ENCODE results near the gene JAML. TPM values are rescaled to one million over a fixed set of nuclear protein-coding genes. Genes with fewer than 3 reads are reported as not detected.

Gene JAML
- polyA plus RNA-seq, 1 donor from 2014 or later, result 5.9 TPM

GRCh38 chr11:118247041-118247440 lies 22.2 kb upstream of the JAML start:
- H3K4me1 Mint-ChIP-seq, result peaks cover 12 to 30% (median 19%) of the 10 kb centered on the region in 3 donors
- peak overlapping the region in 1 of 3 donors; percentile 47 for H3K27ac Mint-ChIP-seq
- H3K4me3 Mint-ChIP-seq, result no peak overlapping the region
- peaks cover 5% of the 10 kb centered on the region for H3K27me3 Mint-ChIP-seq
- H3K9me3 Mint-ChIP-seq, result peaks cover 0 to under 1% (median 0%) of the 10 kb centered on the region in 3 donors
- H3K36me3 Mint-ChIP-seq, result peaks cover 6% of the 10 kb centered on the region

DNA sequence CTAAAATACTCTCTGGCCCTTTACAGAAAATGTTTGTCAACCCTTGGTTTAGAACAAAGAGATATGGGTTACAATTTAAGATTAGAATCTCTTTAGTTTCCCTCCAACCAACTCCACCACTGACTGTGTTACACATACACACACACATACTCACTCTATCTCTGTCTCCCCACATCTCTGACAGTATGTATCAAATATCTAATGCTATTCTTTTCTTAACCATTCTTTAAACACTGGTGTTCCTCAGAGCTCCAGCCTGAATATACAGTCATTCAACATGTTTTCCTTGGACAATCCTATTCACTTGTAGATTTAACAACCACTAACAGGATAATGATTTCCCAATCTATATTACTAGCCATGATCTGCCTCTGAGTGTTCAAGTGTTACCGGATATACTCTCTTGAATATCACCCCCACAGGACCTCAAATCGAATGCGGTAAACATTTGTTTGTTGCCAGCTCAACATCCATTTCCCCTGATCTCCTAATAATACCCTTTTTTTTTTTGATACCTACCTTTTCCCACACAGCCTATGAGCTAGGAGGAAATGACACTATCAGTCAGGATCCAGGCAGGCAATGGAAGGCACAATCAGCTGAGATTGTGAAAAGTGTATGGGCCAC lies 21.2 kb upstream of the JAML start:
- H3K27me3 Mint-ChIP-seq, result peaks cover 5% of the 10 kb centered on the region
- H3K4me3 Mint-ChIP-seq, result no peak overlapping the region
- H3K9me3 Mint-ChIP-seq, result no peaks in the 10 kb centered on the region
- peaks cover 6% of the 10 kb centered on the region for H3K36me3 Mint-ChIP-seq
- no peak overlapping the region for H3K27ac Mint-ChIP-seq
- H3K4me1 Mint-ChIP-seq, result peaks cover 15 to 35% (median 18%) of the 10 kb centered on the region in 3 donors

DNA sequence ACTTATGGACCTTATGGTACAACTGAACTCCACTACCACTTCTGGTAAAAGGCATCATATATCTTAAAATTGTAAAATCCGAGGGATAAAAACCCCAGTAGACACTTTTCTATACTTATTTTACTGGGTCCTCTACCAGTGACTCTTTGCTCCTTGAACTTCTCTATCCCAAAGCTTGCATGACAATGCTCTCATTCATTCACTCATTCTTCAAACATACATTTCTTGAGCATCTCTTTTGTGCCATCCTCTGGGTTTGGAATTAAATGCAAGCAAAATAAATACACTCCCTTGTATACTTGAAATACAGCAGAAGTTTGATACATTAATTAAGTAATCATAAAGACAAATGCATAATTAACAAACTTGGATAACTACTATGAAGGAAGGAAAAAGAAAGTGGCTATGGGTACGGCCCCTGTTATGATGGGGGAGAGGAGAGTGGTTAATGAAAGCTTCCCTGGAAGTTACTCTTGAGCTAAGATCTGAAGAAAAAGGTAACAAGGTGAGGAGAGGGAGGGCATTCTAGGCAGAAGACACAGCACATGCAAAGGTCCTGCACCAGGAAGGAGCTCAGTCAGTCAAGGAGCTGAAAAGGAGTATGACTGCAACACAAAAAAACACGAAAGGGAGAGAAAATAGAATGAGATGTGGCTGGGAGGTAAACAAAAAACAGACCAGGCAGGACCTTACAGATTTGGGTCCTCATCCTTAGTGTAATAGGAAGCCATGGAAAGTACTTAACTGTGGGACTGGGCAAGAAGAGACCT lies 19.4 kb upstream of the JAML start:
- no peak overlapping the region for H3K4me3 Mint-ChIP-seq
- peaks cover 3% of the 10 kb centered on the region for H3K27me3 Mint-ChIP-seq

DNA sequence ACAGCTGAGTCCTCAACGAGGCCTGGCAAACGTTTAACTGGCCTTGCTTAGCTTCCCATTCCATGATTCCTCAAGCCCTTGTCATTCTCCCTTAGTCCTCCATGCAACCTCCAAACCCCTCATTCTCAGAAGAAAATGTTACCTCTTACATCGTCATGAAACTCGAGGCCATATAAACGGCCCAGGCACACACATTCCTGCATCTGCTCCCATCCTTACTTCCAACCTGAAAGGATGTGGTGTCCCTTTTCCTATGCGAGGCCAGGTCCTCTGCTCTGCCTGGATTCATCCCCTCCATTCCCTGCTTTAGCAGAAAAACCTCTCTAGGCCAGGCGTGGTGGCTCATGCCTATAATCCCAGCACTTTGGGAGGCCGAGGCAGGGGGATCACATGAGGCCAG lies 18.4 kb upstream of the JAML start:
- Mint-ChIP-seq H3K27me3 (peaks cover 3% of the 10 kb centered on the region), H3K4me3 (no peak overlapping the region), H3K36me3 (peaks cover 7% of the 10 kb centered on the region), H3K4me1 (peaks cover 22 to 50% (median 26%) of the 10 kb centered on the region in 3 donors), H3K27ac (no peak overlapping the region), H3K9me3 (no peaks in the 10 kb centered on the region)

More for the DNA sequence above, 19.4 kb upstream of the JAML start:
- Mint-ChIP-seq H3K36me3 (peaks cover 4% of the 10 kb centered on the region), H3K4me1 (peaks cover 22 to 48% (median 26%) of the 10 kb centered on the region in 3 donors), H3K27ac (peak overlapping the region in 1 of 3 donors; percentile 2), H3K9me3 (no peaks in the 10 kb centered on the region)

DNA sequence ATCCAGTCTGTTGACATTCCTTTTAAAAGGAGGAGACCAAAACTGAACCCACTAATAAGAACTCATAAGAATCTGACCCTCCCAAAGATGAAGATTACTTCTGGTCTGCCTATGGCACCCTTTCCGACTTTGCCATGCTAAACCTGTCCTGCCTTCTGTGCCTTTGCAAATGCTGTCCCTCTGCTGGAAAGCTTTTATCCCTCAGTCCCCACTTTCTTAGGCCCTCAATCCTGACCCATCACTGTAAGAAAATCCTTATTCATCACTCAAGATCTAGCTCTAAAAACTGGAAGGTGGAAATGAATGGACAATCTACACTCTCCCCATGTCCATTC lies 16.9 kb upstream of the JAML start:
- Mint-ChIP-seq H3K36me3 (peaks cover 7% of the 10 kb centered on the region), H3K4me3 (no peak overlapping the region), H3K27ac (peak overlapping the region in 1 of 3 donors; percentile 11), H3K4me1 (peaks cover 22 to 50% (median 22%) of the 10 kb centered on the region in 3 donors), H3K27me3 (no peaks in the 10 kb centered on the region), H3K9me3 (no peaks in the 10 kb centered on the region)

DNA sequence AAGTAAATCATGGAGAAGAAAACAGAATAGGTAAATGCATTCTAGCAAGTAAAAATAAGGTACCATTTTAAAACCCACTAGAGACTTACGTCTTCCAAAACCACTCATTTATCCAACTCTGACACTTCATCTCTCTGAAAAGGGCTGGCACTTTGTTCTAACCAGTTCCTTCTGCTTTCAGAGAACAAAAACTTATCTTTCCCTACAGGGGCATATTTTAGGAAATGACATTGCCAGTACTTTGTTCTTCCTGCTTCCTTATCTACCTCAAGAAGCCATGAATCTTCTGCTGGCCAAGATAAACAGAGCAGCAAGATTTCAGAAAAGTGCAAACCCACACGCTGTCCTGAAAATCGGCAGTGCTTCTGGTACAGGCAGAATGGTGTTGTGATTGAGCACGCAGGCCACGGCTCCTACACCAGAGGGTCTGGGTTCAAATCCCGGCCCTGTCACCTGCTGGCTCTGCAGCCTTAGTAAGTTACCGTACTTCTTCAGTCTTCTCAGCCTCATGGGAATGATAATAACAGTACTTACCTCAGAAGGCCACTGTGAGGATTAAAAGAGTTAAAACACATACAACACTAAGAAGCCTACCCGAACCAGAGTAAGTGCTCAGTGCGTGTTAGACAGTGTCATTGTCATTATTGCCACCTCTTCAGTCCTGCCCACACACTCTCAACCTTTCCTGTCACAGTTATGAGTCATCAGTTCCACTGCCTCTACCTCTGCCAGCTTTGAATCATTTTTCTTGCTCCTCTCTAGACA lies 16.4 kb upstream of the JAML start:
- Mint-ChIP-seq H3K4me1 (peaks cover 21 to 49% (median 22%) of the 10 kb centered on the region in 3 donors), H3K9me3 (no peaks in the 10 kb centered on the region), H3K4me3 (peak overlapping the region in 1 of 4 donors; percentile 35), H3K36me3 (peaks cover 6% of the 10 kb centered on the region), H3K27ac (peak overlapping the region in 1 of 3 donors; percentile 11), H3K27me3 (no peaks in the 10 kb centered on the region)

- Mint-ChIP-seq H3K4me1 (peaks cover 15 to 36% (median 17%) of the 10 kb centered on the region in 3 donors), H3K4me3 (no peak overlapping the region), H3K27ac (peak overlapping the region in 1 of 3 donors; percentile 13), H3K36me3 (peaks cover 7% of the 10 kb centered on the region), H3K9me3 (no peaks in the 10 kb centered on the region), H3K27me3 (no peaks in the 10 kb centered on the region)
Measured at GRCh38 chr11:118239509-118240205, 14.8 kb upstream of the JAML start.

DNA sequence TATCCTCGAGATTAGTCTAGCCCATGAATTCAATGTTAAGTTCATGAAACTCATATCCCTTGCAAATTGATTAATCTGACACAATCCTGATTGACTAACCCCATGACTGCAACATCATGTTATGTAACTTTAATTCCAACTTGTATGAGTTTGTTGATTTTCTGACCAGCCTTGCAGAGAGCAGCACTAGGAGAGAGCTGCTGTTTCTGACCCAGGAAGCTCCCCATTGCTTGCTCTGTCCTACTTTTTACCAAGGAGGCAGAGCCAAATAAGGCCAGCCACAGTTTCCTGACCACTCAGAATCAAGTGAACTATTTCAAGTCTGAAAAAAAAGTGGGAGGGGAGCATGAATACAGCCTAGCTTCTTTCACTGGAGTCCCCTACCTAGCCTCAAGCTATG lies 14.1 kb upstream of the JAML start:
- Mint-ChIP-seq H3K27ac (no peak overlapping the region), H3K9me3 (no peaks in the 10 kb centered on the region), H3K36me3 (peaks cover 7% of the 10 kb centered on the region), H3K4me1 (peaks cover 11 to 32% (median 15%) of the 10 kb centered on the region in 3 donors), H3K4me3 (peak overlapping the region in 1 of 4 donors; percentile 58), H3K27me3 (no peaks in the 10 kb centered on the region)

DNA sequence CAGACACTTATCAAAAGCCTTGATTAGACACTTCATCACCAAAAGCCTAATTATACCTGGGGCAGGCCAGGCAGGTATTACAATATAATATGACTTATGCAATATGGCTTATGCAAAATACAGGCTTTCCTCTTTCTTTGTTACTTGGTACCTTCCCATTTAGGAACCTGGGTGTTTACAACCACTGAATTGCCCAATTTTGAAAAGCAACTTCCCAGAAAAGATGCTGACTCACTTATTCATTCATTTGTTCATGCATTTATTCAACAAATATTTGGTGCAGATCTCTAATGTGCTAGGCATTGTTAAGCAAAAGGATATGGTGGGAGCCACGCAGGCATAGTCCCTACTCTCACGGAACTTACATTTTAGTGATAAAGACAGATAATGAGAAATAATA lies 13.6 kb upstream of the JAML start:
- Mint-ChIP-seq H3K4me1 (peaks cover 8 to 32% (median 15%) of the 10 kb centered on the region in 3 donors), H3K27ac (no peak overlapping the region), H3K36me3 (peaks cover 7% of the 10 kb centered on the region)

DNA sequence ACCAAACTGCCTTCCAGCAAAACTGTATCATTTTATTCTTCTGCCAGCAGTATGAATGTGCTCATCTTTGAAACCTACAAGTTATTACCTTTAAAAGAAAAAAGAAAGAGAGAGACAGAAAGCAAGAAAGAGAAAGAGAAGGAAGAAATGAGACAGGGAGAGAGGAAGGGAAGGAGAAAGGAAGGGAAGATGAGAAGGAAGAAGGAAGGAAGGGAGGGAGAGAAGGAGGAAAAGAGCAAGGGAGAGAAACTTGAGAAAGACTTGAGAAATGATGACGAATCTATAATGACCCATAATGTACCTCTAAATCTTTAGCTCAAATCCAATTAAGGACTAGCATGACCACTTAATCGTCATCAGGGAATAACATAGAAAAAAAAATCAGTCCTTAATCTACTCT lies 11.4 kb upstream of the JAML start:
- Mint-ChIP-seq H3K27me3 (no peaks in the 10 kb centered on the region), H3K27ac (no peak overlapping the region), H3K9me3 (no peaks in the 10 kb centered on the region), H3K4me1 (peaks cover 8 to 18% (median 9%) of the 10 kb centered on the region in 3 donors), H3K36me3 (peaks cover 9% of the 10 kb centered on the region), H3K4me3 (no peak overlapping the region)

More for the DNA sequence above, 13.6 kb upstream of the JAML start:
- H3K4me3 Mint-ChIP-seq, result peak overlapping the region in 1 of 4 donors; percentile 58
- no peaks in the 10 kb centered on the region for H3K9me3 Mint-ChIP-seq
- H3K27me3 Mint-ChIP-seq, result no peaks in the 10 kb centered on the region

DNA sequence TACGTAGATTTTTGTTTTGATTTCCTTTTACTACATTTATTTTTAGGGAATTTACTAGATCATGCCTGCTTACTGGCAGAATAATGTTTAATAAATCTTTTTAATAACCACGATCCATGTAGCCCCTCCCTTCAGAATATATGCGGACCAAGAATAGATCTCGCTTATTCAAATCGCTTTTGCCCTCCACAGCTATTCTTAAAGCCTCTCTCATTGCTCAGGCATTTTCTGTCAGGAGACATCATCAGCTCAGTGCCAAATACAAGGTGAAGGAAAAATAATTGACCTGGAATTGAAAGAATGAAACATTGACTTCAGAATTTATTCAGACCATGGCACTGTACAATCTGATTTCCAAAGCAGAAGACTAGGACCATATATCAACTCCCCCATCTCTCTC lies 10.0 kb upstream of the JAML start:
- Mint-ChIP-seq H3K36me3 (peaks cover 9% of the 10 kb centered on the region), H3K4me1 (peaks cover 4 to 5% (median 4%) of the 10 kb centered on the region in 3 donors), H3K4me3 (no peak overlapping the region), H3K9me3 (no peaks in the 10 kb centered on the region), H3K27me3 (no peaks in the 10 kb centered on the region), H3K27ac (no peak overlapping the region)

DNA sequence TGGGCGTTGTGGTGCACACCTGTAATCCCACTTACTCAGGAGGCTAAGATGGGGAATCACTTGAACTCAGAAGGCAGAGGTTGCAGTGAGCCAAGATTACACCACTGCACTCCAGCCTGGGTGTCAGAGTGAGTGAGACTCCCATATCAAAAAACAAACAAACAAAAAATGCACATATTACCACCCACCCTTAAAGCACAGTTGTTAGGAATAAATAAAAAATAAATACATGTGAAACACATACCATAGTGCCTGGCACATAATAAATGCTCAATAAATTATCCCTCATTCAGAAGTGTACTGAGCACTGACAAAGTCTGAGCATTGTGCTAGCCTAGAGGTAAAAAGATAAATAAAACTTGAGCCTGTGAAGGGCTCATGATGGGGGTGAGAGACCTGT lies 9.0 kb upstream of the JAML start:
- no peak overlapping the region for H3K27ac Mint-ChIP-seq

DNA sequence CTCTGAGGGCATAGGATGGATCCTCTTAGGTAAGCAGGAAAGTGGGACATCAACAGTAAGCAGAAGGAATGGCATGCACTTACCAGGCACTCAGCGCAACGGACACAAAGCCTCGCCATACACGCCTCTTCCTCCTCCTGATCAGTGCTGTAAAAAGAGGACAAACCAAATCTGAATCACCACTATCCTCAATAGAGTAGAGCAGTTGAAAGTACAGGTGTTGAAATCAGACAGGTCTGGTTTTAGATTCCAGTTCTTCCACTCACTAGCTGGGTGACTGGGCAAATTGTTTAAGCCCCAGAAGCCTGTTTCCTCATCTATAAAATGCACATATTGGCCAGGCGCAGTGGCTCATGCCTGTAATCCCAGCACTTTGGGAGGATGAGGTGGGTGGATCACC lies 8.6 kb upstream of the JAML start:
- H3K36me3 Mint-ChIP-seq, result peaks cover 10% of the 10 kb centered on the region
- peaks cover 7 to 12% (median 11%) of the 10 kb centered on the region in 3 donors for H3K4me1 Mint-ChIP-seq
- no peaks in the 10 kb centered on the region for H3K27me3 Mint-ChIP-seq
- no peak overlapping the region for H3K4me3 Mint-ChIP-seq
- H3K9me3 Mint-ChIP-seq, result no peaks in the 10 kb centered on the region
- H3K27ac Mint-ChIP-seq, result no peak overlapping the region

More for the DNA sequence above, 9.0 kb upstream of the JAML start:
- no peaks in the 10 kb centered on the region for H3K27me3 Mint-ChIP-seq
- no peaks in the 10 kb centered on the region for H3K9me3 Mint-ChIP-seq
- H3K36me3 Mint-ChIP-seq, result peaks cover 12% of the 10 kb centered on the region
- no peak overlapping the region for H3K4me3 Mint-ChIP-seq
- H3K4me1 Mint-ChIP-seq, result peaks cover 5 to 10% (median 8%) of the 10 kb centered on the region in 3 donors

- H3K4me1 Mint-ChIP-seq, result peaks cover 14 to 19% (median 19%) of the 10 kb centered on the region in 3 donors
- peaks cover 9% of the 10 kb centered on the region for H3K36me3 Mint-ChIP-seq
- H3K27ac Mint-ChIP-seq, result no peak overlapping the region
- H3K4me3 Mint-ChIP-seq, result no peak overlapping the region
- H3K9me3 Mint-ChIP-seq, result no peaks in the 10 kb centered on the region
- no peaks in the 10 kb centered on the region for H3K27me3 Mint-ChIP-seq
Measured at GRCh38 chr11:118232659-118233058, 7.8 kb upstream of the JAML start.

All from IgD-negative memory B cell (primary cell).